GM21423 (cell line): Measurements from ENCODE around the gene HAUS7.

Source experiments
- ATAC-seq: cut with Tn5 transposase; IDR thresholded peaks from one replicate; pipeline ENCODE4 v1.9.1; 2021; ENCODE audit warnings: mild to moderate bottlenecking, moderate library complexity; ENCODE audit not compliant: unreplicated experiment

Gene HAUS7

GRCh38 chrX:153477901-153478300 is 7.5 kb upstream of the HAUS7 start:
- no peak for ATAC-seq

- no peak for ATAC-seq
Observed at GRCh38 chrX:153477364-153477857, 7.0 kb upstream of the HAUS7 start.

- ATAC-seq = no peak
Observed at GRCh38 chrX:153476666-153477363, 6.4 kb upstream of the HAUS7 start.

- no peak for ATAC-seq
Observed at GRCh38 chrX:153475751-153476281, 5.4 kb upstream of the HAUS7 start.

GRCh38 chrX:153475271-153475670 is 4.9 kb upstream of the HAUS7 start:
- ATAC-seq = no peak

GRCh38 chrX:153474718-153475117 is 4.3 kb upstream of the HAUS7 start:
- ATAC-seq = no peak

- no peak for ATAC-seq
Observed at GRCh38 chrX:153474266-153474665, 3.9 kb upstream of the HAUS7 start.

- no peak for ATAC-seq
Observed at GRCh38 chrX:153473126-153473525, 2.8 kb upstream of the HAUS7 start.

GRCh38 chrX:153471663-153472280 is 1.4 kb upstream of the HAUS7 start:
- ATAC-seq = no peak

GRCh38 chrX:153469811-153470410 is 465 bp downstream of the HAUS7 start:
- peak; percentile 43 for ATAC-seq

GRCh38 chrX:153468008-153468580 is 2.3 kb downstream of the HAUS7 start:
- no peak for ATAC-seq

GRCh38 chrX:153465691-153466380 is 4.5 kb downstream of the HAUS7 start:
- no peak for ATAC-seq

- no peak for ATAC-seq
Observed at GRCh38 chrX:153464116-153464515, 6.3 kb downstream of the HAUS7 start.

GRCh38 chrX:153463556-153463955 is 6.8 kb downstream of the HAUS7 start:
- ATAC-seq = no peak

GRCh38 chrX:153463031-153463430 is 7.3 kb downstream of the HAUS7 start:
- no peak for ATAC-seq

GRCh38 chrX:153462291-153462690 is 8.1 kb downstream of the HAUS7 start:
- no peak for ATAC-seq

GRCh38 chrX:153460826-153461225 is 9.6 kb downstream of the HAUS7 start:
- ATAC-seq = no peak

GRCh38 chrX:153459986-153460385 is 10.4 kb downstream of the HAUS7 start:
- no peak for ATAC-seq

GRCh38 chrX:153458476-153458875 is 11.9 kb downstream of the HAUS7 start:
- ATAC-seq = no peak

- no peak for ATAC-seq
Observed at GRCh38 chrX:153457827-153458466, 12.4 kb downstream of the HAUS7 start.
